NCI-H2227 treated with DMSO at 0.1 percent for 48 hours (cell line): ENCODE data around the gene CTDSP2.
A peak's percentile ranks its signal among the peaks of the same experiment; 100 is the strongest.
"Not testable (repeated sequence)": the region's sequence is repeated elsewhere in the genome, so short reads cannot be mapped to it uniquely, and the experiment has no call there.

Experiments used
- DNase-seq: peaks from one replicate; lab custom pipeline; 2025; lab: John Stamatoyannopoulos, UW

The CTDSP2 gene

GRCh38 chr12:57846577-57847319 lies at the start of gene CTDSP2:
CTDSP2 (minus strand) TSS chr12:57846729; CDS start chr12:57846435, 294 bp downstream.
- DNase-seq: peak; percentile 89

GRCh38 chr12:57896115-57896433 lies 49.5 kb upstream of the CTDSP2 start:
- peak; percentile 21 for DNase-seq

GRCh38 chr12:57895389-57896114 lies 49.0 kb upstream of the CTDSP2 start:
- DNase-seq: peak; percentile 21

GRCh38 chr12:57894399-57895292 lies 48.1 kb upstream of the CTDSP2 start:
- DNase-seq: no peak

GRCh38 chr12:57893431-57894353 lies 47.2 kb upstream of the CTDSP2 start:
- no peak for DNase-seq

- no peak for DNase-seq
Measured at GRCh38 chr12:57892232-57892972, 45.9 kb upstream of the CTDSP2 start.

- DNase-seq: no peak
Measured at GRCh38 chr12:57891542-57892228, 45.2 kb upstream of the CTDSP2 start.

- no peak for DNase-seq
Measured at GRCh38 chr12:57890191-57891115, 43.9 kb upstream of the CTDSP2 start.

GRCh38 chr12:57889500-57889989 lies 43.0 kb upstream of the CTDSP2 start:
- no peak for DNase-seq

- peak; percentile 61 for DNase-seq
Measured at GRCh38 chr12:57888409-57889157, 42.1 kb upstream of the CTDSP2 start.

- DNase-seq: no peak
Measured at GRCh38 chr12:57887631-57888408, 41.3 kb upstream of the CTDSP2 start.

GRCh38 chr12:57886964-57887363 lies 40.4 kb upstream of the CTDSP2 start:
- DNase-seq: not testable (repeated sequence)

- DNase-seq: no peak
Measured at GRCh38 chr12:57886542-57886941, 40.0 kb upstream of the CTDSP2 start.

GRCh38 chr12:57885207-57885606 lies 38.7 kb upstream of the CTDSP2 start:
- no peak for DNase-seq

- no peak for DNase-seq
Measured at GRCh38 chr12:57883700-57884099, 37.2 kb upstream of the CTDSP2 start.

- no peak for DNase-seq
Measured at GRCh38 chr12:57883057-57883456, 36.5 kb upstream of the CTDSP2 start.

- no peak for DNase-seq
Measured at GRCh38 chr12:57882575-57882974, 36.0 kb upstream of the CTDSP2 start.
